MCF 10A (cell line): ENCODE results near the gene ASPN. TPM values are rescaled to one million over a fixed set of nuclear protein-coding genes. Genes with fewer than 3 reads are reported as not detected.

Experiments used
- BruUV-seq: library from RNA; stranded (reverse); fragments of 400-500 nt; replicated peaks from 2 replicates; lab custom pipeline; 2021; lab: Mats Ljungman, UMichigan
- CTCF ChIA-PET: fragments of 300-600 bp; sonication (Branson Sonifier 250); formaldehyde crosslinking; extraction: SDS; loops from one replicate; lab custom pipeline; 2021; ENCODE audit warnings: antibody characterized with exemption, inconsistent platforms; lab: Yijun Ruan, JAX
- POLR2A ChIA-PET: fragments of 300-600, 350-650 bp; sonication (Branson Sonifier 250); formaldehyde crosslinking; extraction: SDS; loops from one replicate; lab custom pipeline; 2020; ENCODE audit warnings: antibody characterized with exemption, inconsistent platforms; lab: Yijun Ruan, JAX
- DNase-seq: peaks from one replicate; pipeline ENCODE4 v3.0.0-alpha.2; 2018; ENCODE audit not compliant: unreplicated experiment
- H3K27ac Mint-ChIP-seq: one replicate; pipeline ENCODE4 v1.8.0; 2022; ENCODE audit warnings: mild to moderate bottlenecking, low read depth, mixed read lengths; ENCODE audit not compliant: unreplicated experiment
- H3K27me3 Mint-ChIP-seq: one replicate; pipeline ENCODE4 v1.8.0; 2022; ENCODE audit warnings: mixed read lengths; ENCODE audit not compliant: insufficient read depth, unreplicated experiment
- H3K36me3 Mint-ChIP-seq: one replicate; pipeline ENCODE4 v1.8.0; 2022; ENCODE audit warnings: mild to moderate bottlenecking, moderate library complexity, mixed read lengths; ENCODE audit not compliant: insufficient read depth, unreplicated experiment
- H3K4me1 Mint-ChIP-seq: one replicate; pipeline ENCODE4 v1.8.0; 2022; ENCODE audit warnings: mixed read lengths; ENCODE audit not compliant: insufficient read depth, unreplicated experiment
- H3K4me3 Mint-ChIP-seq: one replicate; pipeline ENCODE4 v1.8.0; 2022; ENCODE audit warnings: mild to moderate bottlenecking, moderate library complexity, mixed read lengths; ENCODE audit not compliant: unreplicated experiment
- H3K9me3 Mint-ChIP-seq: one replicate; pipeline ENCODE4 v1.8.0; 2022; ENCODE audit warnings: mixed read lengths; ENCODE audit not compliant: unreplicated experiment
- intact Hi-C: fragments of 100-400 bp; cut with micrococcal nuclease; formaldehyde crosslinking; loops from 2 replicates; pipeline ENCODE4 v1.14.1; 2022
- total RNA-seq: library from RNA; stranded (reverse); gene quantifications from 2 replicates; pipeline ENCODE4 v1.2.3, GENCODE V29; 2022
- TF ChIP-seq, protein P1 (sequence below): fragments of 200-600 bp; IDR thresholded peaks from one replicate; pipeline ENCODE4 v1.8.0; 2022; ENCODE audit warnings: antibody characterized with exemption, mild to moderate bottlenecking; ENCODE audit not compliant: unreplicated experiment

ASPN gene
- total RNA-seq, 1 experiment from 2014 or later = 0.12 TPM

DNA sequence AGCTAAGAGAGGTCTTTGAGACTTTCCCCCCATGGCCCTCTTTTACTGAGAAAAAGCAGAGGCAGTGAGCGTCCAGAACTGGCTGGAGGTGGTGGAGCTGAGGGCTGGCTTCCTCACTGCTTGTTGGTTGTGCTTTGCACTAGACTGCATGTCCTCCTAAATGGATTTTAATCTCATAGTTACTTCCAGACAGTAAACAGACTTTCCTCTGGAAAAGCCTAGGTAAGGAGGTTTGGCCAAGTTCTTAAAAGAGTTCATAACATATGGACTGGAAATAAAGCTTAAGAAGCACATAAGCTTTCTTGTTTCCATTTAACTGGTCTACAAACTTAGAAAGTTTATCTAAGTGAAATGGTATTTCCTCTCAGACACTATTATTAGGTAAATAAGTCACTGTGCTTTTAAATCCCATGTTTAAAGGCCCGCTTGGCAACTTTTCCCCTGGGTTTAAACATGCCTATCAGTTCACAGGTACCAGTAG lies 2.0 kb downstream of the ASPN start:
- DNase-seq = no peak
- H3K4me1 Mint-ChIP-seq = peaks cover 22% of the 10 kb centered on the region
- H3K36me3 Mint-ChIP-seq = no peaks in the 10 kb centered on the region
- ChIA-PET CTCF (interaction anchor here (1.3 kb wide), 1 partner anchor 43 kb away, joined by 3 read pairs; no protein-coding TSS in a partner anchor), POLR2A (interaction anchor here (0.6 to 4.4 kb wide), 12 partner anchors 11 to 190 kb away, joined by 3 to 28 read pairs (median 6); partner anchors contain the start of gene IPPK)
- BruUV-seq = no TSS peak
- H3K27ac Mint-ChIP-seq = peak overlapping the region; percentile 97
- H3K4me3 Mint-ChIP-seq = no peak overlapping the region
- no peaks in the 10 kb centered on the region for H3K27me3 Mint-ChIP-seq
- H3K9me3 Mint-ChIP-seq = no peaks in the 10 kb centered on the region
- intact Hi-C loops = no loop called here
- TF ChIP-seq, protein P1, sequence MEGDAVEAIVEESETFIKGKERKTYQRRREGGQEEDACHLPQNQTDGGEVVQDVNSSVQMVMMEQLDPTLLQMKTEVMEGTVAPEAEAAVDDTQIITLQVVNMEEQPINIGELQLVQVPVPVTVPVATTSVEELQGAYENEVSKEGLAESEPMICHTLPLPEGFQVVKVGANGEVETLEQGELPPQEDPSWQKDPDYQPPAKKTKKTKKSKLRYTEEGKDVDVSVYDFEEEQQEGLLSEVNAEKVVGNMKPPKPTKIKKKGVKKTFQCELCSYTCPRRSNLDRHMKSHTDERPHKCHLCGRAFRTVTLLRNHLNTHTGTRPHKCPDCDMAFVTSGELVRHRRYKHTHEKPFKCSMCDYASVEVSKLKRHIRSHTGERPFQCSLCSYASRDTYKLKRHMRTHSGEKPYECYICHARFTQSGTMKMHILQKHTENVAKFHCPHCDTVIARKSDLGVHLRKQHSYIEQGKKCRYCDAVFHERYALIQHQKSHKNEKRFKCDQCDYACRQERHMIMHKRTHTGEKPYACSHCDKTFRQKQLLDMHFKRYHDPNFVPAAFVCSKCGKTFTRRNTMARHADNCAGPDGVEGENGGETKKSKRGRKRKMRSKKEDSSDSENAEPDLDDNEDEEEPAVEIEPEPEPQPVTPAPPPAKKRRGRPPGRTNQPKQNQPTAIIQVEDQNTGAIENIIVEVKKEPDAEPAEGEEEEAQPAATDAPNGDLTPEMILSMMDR = no peak

DNA sequence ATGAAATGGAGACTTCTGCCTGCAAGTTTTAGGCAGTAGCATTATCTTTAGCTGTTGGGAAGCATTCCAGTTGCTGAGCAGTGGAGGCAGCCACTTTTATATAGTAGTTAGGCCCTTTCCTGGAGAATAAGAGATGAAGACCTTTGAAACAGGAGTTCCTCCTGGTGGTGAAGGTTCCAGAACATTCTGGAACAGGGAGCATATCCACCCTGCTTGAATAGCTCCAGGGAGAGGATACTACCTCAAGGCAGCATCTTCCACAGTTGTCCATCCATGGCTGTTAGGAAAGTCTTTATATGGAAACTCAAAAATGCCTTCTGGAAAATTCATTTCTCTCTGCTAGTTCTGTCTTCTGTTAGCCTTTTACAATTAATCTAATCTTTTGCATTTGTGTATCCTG lies 3.0 kb downstream of the ASPN start:
- Mint-ChIP-seq H3K27ac (no peak overlapping the region), H3K27me3 (no peaks in the 10 kb centered on the region), H3K36me3 (no peaks in the 10 kb centered on the region), H3K9me3 (no peaks in the 10 kb centered on the region), H3K4me3 (no peak overlapping the region), H3K4me1 (peaks cover 22% of the 10 kb centered on the region)
- POLR2A ChIA-PET = interaction anchor here (0.8 to 4.4 kb wide), 3 partner anchors 13 to 27 kb away, joined by 4 to 28 read pairs (median 23); no protein-coding TSS in a partner anchor
- no peak for DNase-seq
- CTCF ChIA-PET = interaction anchor here (1.3 kb wide), 1 partner anchor 12 kb away, joined by 3 read pairs; no protein-coding TSS in a partner anchor
- intact Hi-C loops = no loop called here
- TF ChIP-seq, protein P1 = no peak
- BruUV-seq = no TSS peak

DNA sequence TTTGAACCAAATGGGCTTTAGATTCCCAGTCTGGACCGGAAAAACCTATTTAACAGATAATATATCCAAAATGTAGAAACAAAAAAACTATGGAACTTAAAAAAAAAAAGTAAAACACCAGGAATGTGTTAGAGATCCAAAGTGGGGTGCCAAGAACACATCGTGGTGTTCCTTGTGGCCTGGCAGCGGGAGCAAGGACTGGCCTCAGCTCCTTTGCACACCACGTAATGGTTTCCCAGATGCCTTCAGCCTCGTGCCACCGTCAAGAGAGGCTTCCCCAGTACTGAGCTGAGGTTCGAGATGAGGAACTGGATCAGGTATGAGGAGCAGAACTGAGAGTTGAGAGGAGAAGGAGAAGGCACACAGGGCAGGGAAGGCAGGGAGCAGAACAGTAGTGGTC lies 3.5 kb downstream of the ASPN start:
- H3K4me1 Mint-ChIP-seq = peaks cover 16% of the 10 kb centered on the region
- TF ChIP-seq, protein P1 = no peak

DNA sequence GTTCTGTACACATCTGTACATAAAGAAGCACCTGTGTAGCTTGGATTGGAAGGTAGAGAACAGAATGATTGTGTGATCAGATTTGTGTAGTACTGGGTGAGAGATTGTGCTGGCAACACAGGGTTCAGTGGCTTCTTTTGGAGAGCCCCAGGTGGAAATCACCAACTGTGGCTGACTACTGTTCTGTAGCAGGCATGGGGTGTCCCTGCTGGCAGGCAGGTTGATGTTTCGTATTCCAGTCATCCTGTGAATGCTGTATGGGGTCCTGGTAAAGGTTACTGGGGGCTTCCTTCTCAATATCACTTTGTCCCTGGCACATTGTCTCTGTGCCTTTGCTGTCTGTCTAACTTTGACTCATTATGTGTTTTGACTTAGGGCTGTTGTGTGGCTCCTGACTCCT lies 5.3 kb downstream of the ASPN start:
- DNase-seq = no peak
- ChIA-PET POLR2A (interaction anchor here (0.9 to 1.5 kb wide), 3 partner anchors 9 to 91 kb away, joined by 3 to 4 read pairs (median 4); no protein-coding TSS in a partner anchor), CTCF (no interaction called here)
- Mint-ChIP-seq H3K4me3 (no peak overlapping the region), H3K4me1 (peaks cover 12% of the 10 kb centered on the region), H3K36me3 (no peaks in the 10 kb centered on the region), H3K9me3 (no peaks in the 10 kb centered on the region), H3K27ac (no peak overlapping the region), H3K27me3 (no peaks in the 10 kb centered on the region)
- TF ChIP-seq, protein P1 = no peak
- no TSS peak for BruUV-seq
- intact Hi-C loops = no loop called here

More for the DNA sequence above, 3.5 kb downstream of the ASPN start:
- POLR2A ChIA-PET = interaction anchor here (0.8 kb wide), 1 partner anchor 13 kb away, joined by 4 read pairs; no protein-coding TSS in a partner anchor
- no peak for DNase-seq
- intact Hi-C loops = no loop called here
- no TSS peak for BruUV-seq
- Mint-ChIP-seq H3K27me3 (no peaks in the 10 kb centered on the region), H3K27ac (no peak overlapping the region), H3K4me3 (no peak overlapping the region), H3K9me3 (no peaks in the 10 kb centered on the region), H3K36me3 (no peaks in the 10 kb centered on the region)
- CTCF ChIA-PET = interaction anchor here (0.7 to 1.3 kb wide), 2 partner anchors 11 to 21 kb away, joined by 3 to 6 read pairs; no protein-coding TSS in a partner anchor
